RWPE2 (cell line): ENCODE data around the gene LPGAT1.
"Not testable (repeated sequence)": the region's sequence is repeated elsewhere in the genome, so short reads cannot be mapped to it uniquely, and the experiment has no call there.

Experiments used
- ATAC-seq: fragments of 200-7000 bp; cut with Tn5 transposase; 3 replicates; pipeline ENCODE4 v1.9.1; 2021; ENCODE audit warnings: low read depth
- DNase-seq: peaks from one replicate; pipeline ENCODE4 v3.0.0-alpha.2; 2020; ENCODE audit warnings: low spot score
- H3K27ac ChIP-seq: fragments of 450-650 bp; 2 replicates; pipeline ENCODE4 v1.5.1; 2017; ENCODE audit warnings: mild to moderate bottlenecking; ENCODE audit not compliant: poor library complexity, severe bottlenecking
- H3K27me3 ChIP-seq: fragments of 250-450 bp; sonication (Bioruptor Pico); 2 replicates; pipeline ENCODE4 v1.5.1; 2021; ENCODE audit warnings: mild to moderate bottlenecking, moderate library complexity; ENCODE audit not compliant: insufficient read depth, poor library complexity, severe bottlenecking
- H3K36me3 ChIP-seq: fragments of 250-450 bp; sonication (Bioruptor Pico); 2 replicates; pipeline ENCODE4 v1.5.1; 2020; ENCODE audit warnings: low read depth, mild to moderate bottlenecking, moderate library complexity
- H3K4me1 ChIP-seq: fragments of 250-450 bp; sonication (Bioruptor Pico); 2 replicates; pipeline ENCODE4 v1.5.1; 2021; ENCODE audit warnings: mild to moderate bottlenecking, moderate library complexity; ENCODE audit not compliant: insufficient read depth, poor library complexity, severe bottlenecking
- H3K4me3 ChIP-seq: fragments of 250-450 bp; sonication (Bioruptor Pico); 2 replicates; pipeline ENCODE4 v1.5.1; 2021; ENCODE audit warnings: mild to moderate bottlenecking, moderate library complexity; ENCODE audit not compliant: severe bottlenecking
- H3K9me3 ChIP-seq: fragments of 250-450 bp; sonication (Bioruptor Pico); 2 replicates; pipeline ENCODE4 v1.5.1; 2021; ENCODE audit warnings: mild to moderate bottlenecking, moderate library complexity; ENCODE audit not compliant: severe bottlenecking
- CTCF ChIP-seq: fragments of 450-650 bp; IDR thresholded peaks from one replicate; pipeline ENCODE4 v1.5.1; 2017; ENCODE audit warnings: mild to moderate bottlenecking, moderate library complexity; ENCODE audit not compliant: poor library complexity, severe bottlenecking

The LPGAT1 gene

GRCh38 chr1:211697356-211697755 is 133.2 kb downstream of the LPGAT1 start:
- H3K36me3 ChIP-seq: no peaks in the 10 kb centered on the region
- no peak for TF ChIP-seq CTCF
- ATAC-seq (no peak), DNase-seq (no peak)
- no peak overlapping the region for H3K4me3 ChIP-seq
- no peaks in the 10 kb centered on the region for H3K9me3 ChIP-seq
- no peaks in the 10 kb centered on the region for H3K27me3 ChIP-seq
- no peak overlapping the region for H3K27ac ChIP-seq
- no peaks in the 10 kb centered on the region for H3K4me1 ChIP-seq

- DNase-seq: no peak
- no peak overlapping the region for H3K27ac ChIP-seq
These were observed 135.3 kb downstream of the LPGAT1 start for GRCh38 chr1:211695135-211695816.

GRCh38 chr1:211693911-211694310 is 136.7 kb downstream of the LPGAT1 start:
- H3K27ac ChIP-seq, H3K4me1 ChIP-seq, H3K27me3 ChIP-seq, H3K9me3 ChIP-seq, H3K36me3 ChIP-seq, DNase-seq, H3K4me3 ChIP-seq, ATAC-seq: not testable (repeated sequence)

More at GRCh38 chr1:211695135-211695816, 135.3 kb downstream of the LPGAT1 start:
- H3K27me3 ChIP-seq: no peaks in the 10 kb centered on the region
- ATAC-seq: no peak
- TF ChIP-seq CTCF: no peak
- H3K36me3 ChIP-seq: no peaks in the 10 kb centered on the region
- no peaks in the 10 kb centered on the region for H3K4me1 ChIP-seq
- no peak overlapping the region for H3K4me3 ChIP-seq
- no peaks in the 10 kb centered on the region for H3K9me3 ChIP-seq
